WI38 (cell line): ENCODE data around the gene TRAF2.

Source experiments
- H3K4me3 ChIP-seq: 2 replicates; pipeline ENCODE4 v1.5.1; 2011; ENCODE audit warnings: low read depth, mild to moderate bottlenecking, control low read depth, low read length
- CTCF ChIP-seq: IDR thresholded peaks from 2 replicates; pipeline ENCODE4 v1.5.1; 2012; ENCODE audit warnings: low read depth, mild to moderate bottlenecking, control low read depth, low read length

TRAF2 gene

GRCh38 chr9:136846376-136847087 lies 39.8 kb upstream of the TRAF2 start:
- H3K4me3 ChIP-seq = no peak overlapping the region
- TF ChIP-seq CTCF = no peak

GRCh38 chr9:136847088-136847825 lies 39.1 kb upstream of the TRAF2 start:
- H3K4me3 ChIP-seq = peak overlapping the region; percentile 86
- TF ChIP-seq CTCF = no peak

GRCh38 chr9:136847826-136848392 lies 38.4 kb upstream of the TRAF2 start:
- TF ChIP-seq CTCF = no peak
- peak overlapping the region; percentile 86 for H3K4me3 ChIP-seq

GRCh38 chr9:136848393-136849037 lies 37.8 kb upstream of the TRAF2 start:
- peak overlapping the region; percentile 86 for H3K4me3 ChIP-seq
- no peak for TF ChIP-seq CTCF

GRCh38 chr9:136849038-136849959 lies 37.0 kb upstream of the TRAF2 start, which contains the start of gene PHPT1:
Gene PHPT1, plus strand, starts transcription at chr9:136849409. Its CDS starts 22 bp downstream, at chr9:136849431.
- peak within 1 kb of the TSS; percentile 86 for H3K4me3 ChIP-seq
- no peak for TF ChIP-seq CTCF

- TF ChIP-seq CTCF = no peak
These were observed 36.1 kb upstream of the TRAF2 start for GRCh38 chr9:136849960-136850865.

More at GRCh38 chr9:136849960-136850865, 36.1 kb upstream of the TRAF2 start:
- H3K4me3 ChIP-seq = peak overlapping the region; percentile 86
